ENCODE data around the gene CEBPB.
A peak's percentile ranks its signal among the peaks of the same experiment; 100 is the strongest.
"Not testable (repeated sequence)": the region's sequence is repeated elsewhere in the genome, so short reads cannot be mapped to it uniquely, and the experiment has no call there.

The CEBPB gene

GRCh38 chr20:50170549-50171220 lies 19.9 kb upstream of the CEBPB start:
- no peak for DNase-seq

DNA sequence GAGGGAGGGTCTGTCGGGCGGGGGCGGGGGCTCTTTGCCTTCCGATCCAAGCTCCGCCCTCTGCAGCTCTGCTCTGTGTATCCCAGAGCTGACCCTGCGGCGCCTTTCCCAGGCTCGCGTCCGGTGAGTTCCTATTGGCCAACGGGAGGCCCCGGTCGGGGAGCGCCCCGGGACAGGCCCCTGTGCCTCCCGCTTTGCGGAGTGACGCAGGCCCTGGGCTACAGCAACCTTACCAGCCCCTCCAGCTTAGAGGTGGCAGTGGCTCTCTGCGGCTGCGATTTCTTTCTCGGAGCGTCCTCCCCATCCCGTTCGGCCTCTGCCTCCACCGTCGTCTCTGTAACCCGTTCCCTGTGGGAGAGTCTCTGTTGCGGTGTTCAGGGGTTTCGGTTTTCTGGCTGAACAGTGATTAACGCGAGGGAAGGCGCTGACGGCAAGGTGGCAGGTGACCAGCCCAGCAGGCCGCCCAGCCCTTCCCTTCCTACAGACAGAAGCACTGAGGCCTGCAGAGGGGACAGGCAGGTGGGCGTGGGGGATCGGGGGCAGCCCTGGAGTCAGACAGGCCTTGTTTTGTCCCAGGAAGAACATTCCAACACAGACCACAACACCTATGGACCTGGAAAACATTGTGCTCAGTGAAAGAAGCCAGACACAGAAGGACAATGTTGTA lies 18.1 kb upstream of the CEBPB start:
- no peak for DNase-seq

GRCh38 chr20:50174456-50174855 lies 16.2 kb upstream of the CEBPB start:
- DNase-seq: no peak

GRCh38 chr20:50175938-50176933 lies 14.4 kb upstream of the CEBPB start:
- no peak for DNase-seq

GRCh38 chr20:50178672-50179071 lies 12.0 kb upstream of the CEBPB start:
- DNase-seq: not testable (repeated sequence)

GRCh38 chr20:50181344-50181743 lies 9.3 kb upstream of the CEBPB start:
- no peak for DNase-seq

GRCh38 chr20:50182346-50182745 lies 8.3 kb upstream of the CEBPB start:
- no peak for DNase-seq

DNA sequence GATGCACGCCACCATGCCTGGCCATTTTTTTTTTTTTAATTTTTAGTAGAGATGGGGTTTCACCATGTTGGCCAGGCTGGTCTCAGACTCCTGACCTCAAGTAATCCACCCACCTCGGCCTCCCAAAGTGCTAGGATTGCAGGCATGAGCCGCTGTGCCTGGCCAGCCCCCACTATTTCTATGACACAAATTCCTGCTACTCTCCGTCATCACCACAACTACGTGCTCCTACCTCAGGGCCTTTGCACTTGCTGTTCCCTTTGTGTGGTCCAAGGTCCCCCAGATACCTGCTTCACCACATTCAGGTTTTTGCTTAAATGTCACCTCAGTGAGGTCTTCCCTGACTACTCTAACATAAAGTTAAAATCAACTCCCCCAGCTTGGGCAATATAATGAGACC lies 5.2 kb upstream of the CEBPB start:
- DNase-seq: no peak

- DNase-seq: peak; percentile 87
Observed at GRCh38 chr20:50186151-50186885, 4.3 kb upstream of the CEBPB start.

GRCh38 chr20:50186987-50187402 lies 3.6 kb upstream of the CEBPB start:
- no peak for DNase-seq

- DNase-seq: peak; percentile 30
Observed at GRCh38 chr20:50187403-50188051, 3.1 kb upstream of the CEBPB start.

DNA sequence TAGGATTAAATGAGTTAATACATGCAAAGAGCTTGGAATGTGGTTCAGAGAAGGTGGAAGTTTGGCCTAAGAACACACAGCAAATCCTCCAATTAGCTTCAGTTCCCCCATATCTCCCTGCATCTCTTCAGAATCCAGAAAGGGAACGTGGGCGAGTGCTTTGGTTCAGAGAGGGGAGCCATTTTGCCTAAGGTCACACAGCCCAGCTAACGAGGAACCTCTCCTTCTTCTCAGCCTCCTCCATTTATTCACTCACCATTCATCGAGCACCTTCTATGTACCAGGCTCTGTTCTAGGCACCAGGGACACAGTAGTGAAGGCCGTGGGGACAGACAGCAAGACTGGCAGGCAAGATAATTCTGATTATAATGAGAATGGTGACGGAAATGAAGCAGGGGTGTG lies 2.3 kb upstream of the CEBPB start:
- no peak for DNase-seq

- no peak for DNase-seq
Observed at GRCh38 chr20:50188879-50189680, 1.6 kb upstream of the CEBPB start.

GRCh38 chr20:50189681-50190250 lies 864 bp upstream of the CEBPB start:
- DNase-seq: no peak

- DNase-seq: no peak
Observed at GRCh38 chr20:50191065-50191543, 474 bp downstream of the CEBPB start.

DNA sequence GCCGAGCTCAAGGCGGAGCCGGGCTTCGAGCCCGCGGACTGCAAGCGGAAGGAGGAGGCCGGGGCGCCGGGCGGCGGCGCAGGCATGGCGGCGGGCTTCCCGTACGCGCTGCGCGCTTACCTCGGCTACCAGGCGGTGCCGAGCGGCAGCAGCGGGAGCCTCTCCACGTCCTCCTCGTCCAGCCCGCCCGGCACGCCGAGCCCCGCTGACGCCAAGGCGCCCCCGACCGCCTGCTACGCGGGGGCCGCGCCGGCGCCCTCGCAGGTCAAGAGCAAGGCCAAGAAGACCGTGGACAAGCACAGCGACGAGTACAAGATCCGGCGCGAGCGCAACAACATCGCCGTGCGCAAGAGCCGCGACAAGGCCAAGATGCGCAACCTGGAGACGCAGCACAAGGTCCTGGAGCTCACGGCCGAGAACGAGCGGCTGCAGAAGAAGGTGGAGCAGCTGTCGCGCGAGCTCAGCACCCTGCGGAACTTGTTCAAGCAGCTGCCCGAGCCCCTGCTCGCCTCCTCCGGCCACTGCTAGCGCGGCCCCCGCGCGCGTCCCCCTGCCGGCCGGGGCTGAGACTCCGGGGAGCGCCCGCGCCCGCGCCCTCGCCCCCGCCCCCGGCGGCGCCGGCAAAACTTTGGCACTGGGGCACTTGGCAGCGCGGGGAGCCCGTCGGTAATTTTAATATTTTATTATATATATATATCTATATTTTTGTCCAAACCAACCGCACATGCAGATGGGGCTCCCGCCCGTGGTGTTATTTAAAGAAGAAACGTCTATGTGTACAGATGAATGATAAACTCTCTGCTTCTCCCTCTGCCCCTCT lies 1.1 kb downstream of the CEBPB start:
- DNase-seq: no peak

- DNase-seq: peak; percentile 72
Observed at GRCh38 chr20:50192364-50193198, 2.0 kb downstream of the CEBPB start.

GRCh38 chr20:50193199-50193835 lies 2.7 kb downstream of the CEBPB start:
- DNase-seq: no peak

Data from NCI-H2107 (cell line).